ENCODE results near the gene LRRC8C. TPM values are rescaled to one million over a fixed set of nuclear protein-coding genes. Genes with fewer than 3 reads are reported as not detected.
"Not testable (repeated sequence)": the region's sequence is repeated elsewhere in the genome, so short reads cannot be mapped to it uniquely, and the experiment has no call there.

Gene LRRC8C
- total RNA-seq, 4 donors from 2014 or later: 4.3 to 6.2 (median 5.7) TPM

DNA sequence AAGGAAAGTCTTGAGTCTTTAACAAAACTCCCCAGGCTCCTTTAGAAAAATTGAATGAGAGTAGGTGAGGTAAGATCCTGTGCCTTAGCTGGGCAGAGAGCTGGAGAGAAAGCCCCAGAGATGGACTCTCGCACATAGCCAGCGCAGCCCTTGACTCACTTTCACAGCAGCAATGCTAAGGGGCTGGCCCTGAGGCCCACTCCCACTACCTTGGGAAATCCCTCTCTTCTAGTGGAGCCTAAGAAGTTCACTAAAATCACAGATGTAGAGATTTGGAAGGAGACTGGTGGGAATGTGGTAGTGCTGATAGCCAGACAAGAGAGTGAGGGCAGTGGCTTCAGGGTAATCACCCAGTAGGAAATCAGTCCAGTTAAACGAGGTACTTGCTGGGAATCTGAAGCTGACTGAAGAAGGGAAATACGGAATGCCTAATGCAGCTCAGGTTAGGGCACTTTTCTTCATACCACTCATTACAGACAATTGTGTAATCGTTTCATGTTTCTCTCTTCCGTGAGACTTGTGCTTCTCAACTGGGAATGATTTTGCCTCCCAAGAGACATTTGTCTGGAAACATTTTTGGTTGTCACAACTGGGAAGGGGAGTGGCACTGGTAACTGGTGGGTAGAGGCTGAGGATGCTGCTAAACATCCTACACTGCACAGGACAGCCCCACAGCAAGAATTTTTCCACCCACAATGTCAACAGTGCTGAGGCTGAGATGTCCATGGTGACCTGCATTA, 42.4 kb upstream of the LRRC8C start:
- WGBS, 2 donors: 70 to 71% methylated on average over 6 of the region's 6 CpGs
- TF ChIP-seq CTCF (IDR thresholded peaks at IDR 0.05) (no peak), POLR2A (IDR thresholded peaks at IDR 0.05) (no peak)
- H3K4me3 ChIP-seq (ENCODE audit: low read depth, poor library complexity, severe bottlenecking): no peak overlapping the region
- no peak for DNase-seq (ENCODE audit: low spot score in 2 of 2)
- intact Hi-C loops (cut with DNase I; ENCODE audit: low total_unique reads): no loop called here

- WGBS, 2 donors: 86 to 87% methylated on average over 13 of the region's 13 CpGs
- H3K4me3 ChIP-seq (ENCODE audit: low read depth, poor library complexity, severe bottlenecking); DNase-seq (ENCODE audit: low spot score in 2 of 2); intact Hi-C loops (cut with DNase I; ENCODE audit: low total_unique reads): not testable (repeated sequence)
These were observed 40.0 kb upstream of the LRRC8C start for GRCh38 chr1:89592861-89593302.

DNA sequence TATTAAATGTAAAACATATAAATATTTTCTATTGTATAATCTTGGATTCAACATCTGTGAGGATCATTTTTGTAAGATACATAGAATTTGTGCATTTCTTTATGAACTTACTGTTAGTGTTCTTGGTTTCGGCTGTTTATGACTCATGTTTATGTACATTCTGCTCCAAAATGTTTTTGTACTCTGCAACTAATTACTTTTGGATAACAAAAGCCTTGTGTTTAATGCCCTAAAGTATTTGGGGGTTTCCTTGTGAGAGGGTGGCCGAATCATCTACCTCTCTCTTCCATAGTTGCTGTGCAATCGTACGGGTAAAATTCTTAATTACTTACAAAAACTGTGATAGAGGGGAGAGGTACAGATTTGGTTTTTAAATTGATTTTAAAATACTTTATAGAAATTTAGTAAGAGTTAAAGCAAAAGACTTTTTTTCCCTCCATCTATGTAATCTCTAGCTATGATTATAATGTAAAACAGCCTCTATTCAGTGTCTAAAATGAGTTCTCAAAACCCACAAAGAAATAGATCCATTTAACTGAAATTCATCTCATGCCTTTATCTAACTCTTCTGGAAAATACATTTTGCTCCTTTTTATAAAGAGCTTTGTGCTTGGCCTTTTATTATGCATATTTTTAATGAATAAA, 38.7 kb upstream of the LRRC8C start:
- TF ChIP-seq POLR2A (IDR thresholded peaks at IDR 0.05) (no peak), CTCF (IDR thresholded peaks at IDR 0.05) (no peak)
- intact Hi-C loops (cut with DNase I; ENCODE audit: low total_unique reads): no loop called here
- 76 to 80% methylated on average over 4 of the region's 4 CpGs for WGBS, 2 donors
- no peak overlapping the region for H3K4me3 ChIP-seq (ENCODE audit: low read depth, poor library complexity, severe bottlenecking)
- DNase-seq (ENCODE audit: low spot score in 2 of 2): no peak

GRCh38 chr1:89596698-89597097, 36.2 kb upstream of the LRRC8C start:
- TF ChIP-seq POLR2A (IDR thresholded peaks at IDR 0.05): no peak
- TF ChIP-seq CTCF (IDR thresholded peaks at IDR 0.05): no peak
- no peak for DNase-seq (ENCODE audit: low spot score in 2 of 2)
- H3K4me3 ChIP-seq (ENCODE audit: low read depth, poor library complexity, severe bottlenecking): no peak overlapping the region
- WGBS, 2 donors: 89% methylated on average over 2 of the region's 2 CpGs
- intact Hi-C loops (cut with DNase I; ENCODE audit: low total_unique reads): no loop called here

DNA sequence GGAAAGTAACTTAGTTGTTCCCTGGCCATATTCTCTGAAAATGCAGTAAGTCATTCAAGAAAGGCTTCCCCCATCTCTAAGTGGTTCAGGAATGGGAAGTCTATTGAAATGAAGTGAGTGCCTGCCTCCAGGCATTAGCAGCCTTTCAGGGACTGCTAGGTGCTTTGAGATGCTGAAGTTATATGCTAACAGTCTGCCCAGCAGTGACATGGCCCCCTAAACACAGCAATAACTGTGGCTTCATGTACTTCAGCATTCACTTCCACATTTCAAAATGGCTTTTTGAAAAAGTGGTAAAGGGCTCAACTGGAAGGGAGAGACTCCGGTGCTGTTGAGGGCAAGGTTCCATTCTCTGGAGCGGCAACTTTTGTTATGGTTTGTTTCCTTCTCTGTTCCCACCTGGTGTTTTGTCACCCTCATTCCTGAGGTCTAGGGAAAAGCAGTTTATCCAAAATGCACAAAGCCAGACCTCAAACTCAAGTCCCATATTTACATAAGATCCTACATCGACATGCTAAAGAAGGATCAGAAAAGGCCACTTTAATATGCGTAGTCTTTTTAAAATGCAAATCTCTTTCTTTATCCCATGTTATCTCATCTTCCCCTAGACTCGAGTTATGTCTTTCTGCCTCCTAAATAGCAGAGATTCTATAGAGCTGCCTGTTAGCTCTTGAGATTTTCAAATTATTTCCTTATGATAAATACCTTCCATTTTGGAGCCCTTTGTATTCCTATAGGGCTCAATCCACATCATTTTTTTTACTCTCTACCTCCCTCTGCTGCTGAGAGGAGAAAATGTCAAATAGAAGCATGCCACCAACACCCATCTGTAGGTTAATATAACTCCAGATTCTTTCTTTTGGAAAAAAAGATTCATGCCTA, 34.2 kb upstream of the LRRC8C start:
- H3K4me3 ChIP-seq (ENCODE audit: low read depth, poor library complexity, severe bottlenecking): no peak overlapping the region
- intact Hi-C loops (cut with DNase I; ENCODE audit: low total_unique reads): no loop called here
- 65 to 72% methylated on average over 5 of the region's 5 CpGs for WGBS, 2 donors
- DNase-seq (ENCODE audit: low spot score in 2 of 2): no peak
- no peak for TF ChIP-seq CTCF (IDR thresholded peaks at IDR 0.05)
- no peak for TF ChIP-seq POLR2A (IDR thresholded peaks at IDR 0.05)

DNA sequence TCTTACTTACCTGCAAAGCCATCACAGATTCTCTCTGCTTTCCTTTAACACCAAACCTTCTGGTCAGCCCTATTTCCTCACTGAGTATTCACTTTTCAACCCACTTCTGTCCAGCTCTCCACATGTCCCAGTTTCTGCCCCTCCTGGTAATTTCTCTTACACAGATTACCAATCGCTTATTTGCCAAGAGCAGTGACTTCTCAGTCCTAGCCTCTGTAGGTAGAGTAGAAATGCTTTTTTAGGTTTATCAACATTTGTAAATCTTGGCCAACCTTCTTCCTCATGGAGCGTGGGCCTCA, 33.6 kb upstream of the LRRC8C start:
- TF ChIP-seq CTCF (IDR thresholded peaks at IDR 0.05): no peak
- TF ChIP-seq POLR2A (IDR thresholded peaks at IDR 0.05): no peak
- no peak for DNase-seq (ENCODE audit: low spot score in 2 of 2)
- no peak overlapping the region for H3K4me3 ChIP-seq (ENCODE audit: low read depth, poor library complexity, severe bottlenecking)
- WGBS, 2 donors: 93 to 94% methylated on average over 2 of the region's 2 CpGs
- intact Hi-C loops (cut with DNase I; ENCODE audit: low total_unique reads): no loop called here
